K562 (cell line): ENCODE measurements around the gene PRKAR1B. TPM values are rescaled to one million over a fixed set of nuclear protein-coding genes. Genes with fewer than 3 reads are reported as not detected.

Source experiments
- ATAC-seq: fragments of 200-7000 bp; cut with Tn5 transposase; 3 replicates; pipeline ENCODE4 v1.9.1; 2020; ENCODE audit warnings: moderate library complexity
- BruUV-seq: library from RNA; stranded (reverse); fragments of 400-500 nt; replicated peaks from 2 replicates; lab custom pipeline; 2021; lab: Mats Ljungman, UMichigan
- CTCF ChIA-PET: fragments of 300-600 bp; formaldehyde crosslinking; extraction: SDS; loops from one replicate; lab custom pipeline; 2021; ENCODE audit warnings: low intra/inter-chr PET ratio; lab: Yijun Ruan, JAX
- POLR2A ChIA-PET: fragments of 300-600, 350-650 bp; sonication (Branson Sonifier 250); formaldehyde crosslinking; extraction: SDS; loops from one replicate; lab custom pipeline; 2021; ENCODE audit warnings: antibody characterized with exemption, inconsistent platforms; lab: Yijun Ruan, JAX
- DNase-seq, 4 experiments: peaks; one replicate each; pipeline versions ENCODE4 v3.0.0 to v3.0.0-alpha.2; 2011 to 2018; ENCODE audit warnings: low spot score in 3 of 4, mixed read lengths in 3 of 4; ENCODE audit errors: extremely low read depth in 1 of 4
- FAIRE-seq: peaks from 2 replicates; lab custom pipeline; 2011; peaks lifted over from hg19 to GRCh38; lab: Jason Lieb, UNC
- H2AFZ ChIP-seq: 2 replicates; pipeline ENCODE4 v1.6.0; 2011; ENCODE audit warnings: low read depth, low read length, control low read depth, inconsistent platforms
- H3K27ac ChIP-seq: fragments of 200-600 bp; 3 replicates; pipeline ENCODE4 v1.8.0; 2011; ENCODE audit warnings: low read depth, mild to moderate bottlenecking, control low read depth, inconsistent platforms, low read length, moderate library complexity, mixed read lengths; ENCODE audit errors: extremely low read depth
- H3K27me3 ChIP-seq, 2 experiments: fragments of 300-600 bp in 1 of 2; 2 replicates in 1 of 2; 3 replicates in 1 of 2; pipeline versions ENCODE4 v1.6.0 to v1.8.0; 2011; ENCODE audit warnings: inconsistent platforms in 2 of 2, low read length in 2 of 2, mild to moderate bottlenecking in 1 of 2, mixed read lengths in 1 of 2, moderate library complexity in 1 of 2; ENCODE audit not compliant: control insufficient read depth in 2 of 2, insufficient read depth in 2 of 2
- H3K36me3 ChIP-seq: fragments of 300-600 bp; 3 replicates; pipeline ENCODE4 v1.8.0; 2011; ENCODE audit warnings: mild to moderate bottlenecking, low read length, inconsistent platforms; ENCODE audit not compliant: control insufficient read depth, insufficient read depth
- H3K4me1 ChIP-seq, 2 experiments: fragments of 200-600 bp in 1 of 2; replicated peaks in 1 of 2; 2 replicates in 1 of 2; 3 replicates in 1 of 2; pipeline versions ENCODE4 v1.5.1 to v1.8.0; 2011; ENCODE audit warnings: inconsistent platforms in 2 of 2, low read length in 2 of 2, mild to moderate bottlenecking in 1 of 2, mixed read lengths in 1 of 2, moderate library complexity in 1 of 2; ENCODE audit not compliant: control insufficient read depth in 2 of 2, insufficient read depth in 2 of 2
- H3K4me2 ChIP-seq: 2 replicates; pipeline ENCODE4 v1.6.1; 2011; ENCODE audit warnings: low read length, control low read depth, inconsistent platforms, mixed read lengths; ENCODE audit not compliant: insufficient read depth
- H3K4me3 ChIP-seq: fragments of 200-600 bp; sonication (generic), shearing (Covaris generic); 2 replicates; pipeline ENCODE4 v1.5.1; 2016; ENCODE audit warnings: control low read depth, inconsistent platforms
- H3K79me2 ChIP-seq: fragments of 200-600 bp; 3 replicates; pipeline ENCODE4 v1.8.0; 2011; ENCODE audit warnings: low read length, inconsistent platforms; ENCODE audit not compliant: control insufficient read depth, insufficient read depth
- H3K9ac ChIP-seq, 2 experiments: 2 replicates each; pipeline versions ENCODE4 v1.6.0 to v1.6.1; 2011; ENCODE audit warnings: low read depth in 2 of 2, low read length in 2 of 2, control low read depth in 1 of 2, inconsistent platforms in 1 of 2, mild to moderate bottlenecking in 1 of 2, mixed read lengths in 1 of 2; ENCODE audit not compliant: insufficient read depth in 1 of 2
- H3K9me1 ChIP-seq: one replicate; pipeline ENCODE4 v1.6.0; 2011; ENCODE audit warnings: inconsistent platforms, mild to moderate bottlenecking, low read length, moderate library complexity; ENCODE audit not compliant: control insufficient read depth, insufficient read depth
- H3K9me3 ChIP-seq: replicated peaks from 2 replicates; pipeline ENCODE4 v1.5.1; 2011; ENCODE audit warnings: low read depth, low read length, inconsistent platforms; ENCODE audit not compliant: control insufficient read depth, insufficient read depth
- H4K20me1 ChIP-seq: replicated peaks from 2 replicates; pipeline ENCODE4 v1.6.1; 2011; ENCODE audit warnings: low read length, inconsistent platforms, mixed read lengths; ENCODE audit not compliant: control insufficient read depth, insufficient read depth
- ADNP ChIP-seq: fragments of 200-800 bp; sonication (Bioruptor generic); IDR thresholded peaks from 2 replicates; pipeline ENCODE4 v1.6.1; 2016; ENCODE audit warnings: missing genetic modification characterization, missing compliant biosample characterization
- CEBPG ChIP-seq, 3 experiments: fragments of 200-800 bp in 1 of 3; sonication (Bioruptor generic) in 1 of 3; sonication (generic) in 1 of 3; formaldehyde crosslinking in 1 of 3; IDR thresholded peaks in 2 of 3; conservative IDR thresholded peaks in 1 of 3; 2 replicates each; pipeline versions ENCODE4 v1.6.1 to v1.8.0; 2016 to 2022; ENCODE audit warnings: missing compliant biosample characterization in 2 of 3, missing genetic modification characterization in 2 of 3, mild to moderate bottlenecking in 1 of 3, missing genetic modification reagents in 1 of 3
- CXXC5 ChIP-seq: fragments of 250-450 bp; sonication (Bioruptor Pico); IDR thresholded peaks from 2 replicates; pipeline ENCODE4 v1.8.0; 2022; ENCODE audit warnings: inconsistent platforms, mild to moderate bottlenecking, moderate library complexity
- NFIC ChIP-seq: fragments of 450-650 bp; IDR thresholded peaks from 2 replicates; pipeline ENCODE4 v1.6.1; 2017; ENCODE audit warnings: mild to moderate bottlenecking, inconsistent platforms
- PKNOX1 ChIP-seq: fragments of 450-650 bp; IDR thresholded peaks from 2 replicates; pipeline ENCODE4 v1.6.1; 2016
- TCF7L2 ChIP-seq: fragments of 150-350 bp; IDR thresholded peaks from 2 replicates; pipeline ENCODE4 v1.6.1; 2016; ENCODE audit warnings: low read depth, mild to moderate bottlenecking, low read length, moderate library complexity
- WGBS: fragments of 100-300 bp; shearing (Covaris generic); methylation state at CpG from one replicate; pipeline ENCODE4 v1.1.6; 2016; ENCODE audit warnings: low coverage, mixed read lengths; ENCODE audit not compliant: insufficient coverage; ENCODE audit errors: missing lambda C conversion rate; 5-methylcytosine and 5-hydroxymethylcytosine counted together
- in situ Hi-C: fragments of 300-500 bp; cut with MboI; formaldehyde crosslinking; loops from 4 replicates; pipeline ENCODE4 v1.15.0; 2018; ENCODE audit warnings: inconsistent platforms, mixed read lengths
- intact Hi-C: fragments of 100-400 bp; cut with micrococcal nuclease; formaldehyde crosslinking; loops from 2 replicates; pipeline ENCODE4 v1.14.2; 2022
- polyA plus RNA-seq, 8 experiments: library from polyadenylated mRNA; depleted of rRNA in 4 of 8; stranded (reverse) in 5 of 8; unstranded in 3 of 8; fragments of >200 nt; fragmentation: Nextera tagmentation in 2 of 8; fragmentation: Illumina TruSeq in 1 of 8; extraction: Ambion mirVana in 2 of 8; extraction: Trizol in 1 of 8; gene quantifications; 2 replicates each; pipeline versions ENCODE4 v1.2.1 to v1.2.3, GENCODE V29; 2011 to 2014; ENCODE audit warnings: inconsistent platforms in 1 of 8, missing spikeins in 1 of 8
- total RNA-seq, 7 experiments: library from RNA; depleted of rRNA in 6 of 7; stranded (reverse); fragments of >200 nt in 6 of 7; fragmentation: Illumina TruSeq in 2 of 7; extraction: Trizol in 2 of 7; gene quantifications; 2 replicates each; pipeline versions ENCODE4 v1.2.1 to v1.2.3, GENCODE V29; 2011 to 2021; ENCODE audit warnings: low replicate concordance in 1 of 7
- TF ChIP-seq, protein P1 (sequence below), 3 experiments: IDR thresholded peaks in 2 of 3; conservative IDR thresholded peaks in 1 of 3; 2 replicates each; pipeline ENCODE4 v1.5.1; 2011 to 2012; ENCODE audit warnings: low read length in 3 of 3, mild to moderate bottlenecking in 3 of 3, control low read depth in 2 of 3, improper control_type of control experiment in 1 of 3, inconsistent platforms in 1 of 3, low read depth in 1 of 3, mixed read lengths in 1 of 3, moderate library complexity in 1 of 3; ENCODE audit not compliant: insufficient read depth in 2 of 3
- TF ChIP-seq, protein P2 (sequence below): sonication (generic); formaldehyde crosslinking; IDR thresholded peaks from 2 replicates; pipeline ENCODE4 v1.8.1; 2023; ENCODE audit warnings: mild to moderate bottlenecking, missing genetic modification reagents
- TF ChIP-seq, protein P3 (sequence below): fragments of 450-650 bp; IDR thresholded peaks from 2 replicates; pipeline ENCODE4 v1.6.1; 2014; ENCODE audit warnings: low read depth, mild to moderate bottlenecking, moderate library complexity, borderline replicate concordance
- TF ChIP-seq, protein P4 (sequence below): fragments of 450-650 bp; IDR thresholded peaks from 2 replicates; pipeline ENCODE4 v1.6.1; 2017; ENCODE audit warnings: mild to moderate bottlenecking, moderate library complexity

The PRKAR1B gene
- total and polyA plus RNA-seq, 9 of the 15 experiments (the other 6 are each of a cell fraction or from before 2014, with no cell fraction given): 0.99 to 30.5 (median 12.7) TPM

DNA sequence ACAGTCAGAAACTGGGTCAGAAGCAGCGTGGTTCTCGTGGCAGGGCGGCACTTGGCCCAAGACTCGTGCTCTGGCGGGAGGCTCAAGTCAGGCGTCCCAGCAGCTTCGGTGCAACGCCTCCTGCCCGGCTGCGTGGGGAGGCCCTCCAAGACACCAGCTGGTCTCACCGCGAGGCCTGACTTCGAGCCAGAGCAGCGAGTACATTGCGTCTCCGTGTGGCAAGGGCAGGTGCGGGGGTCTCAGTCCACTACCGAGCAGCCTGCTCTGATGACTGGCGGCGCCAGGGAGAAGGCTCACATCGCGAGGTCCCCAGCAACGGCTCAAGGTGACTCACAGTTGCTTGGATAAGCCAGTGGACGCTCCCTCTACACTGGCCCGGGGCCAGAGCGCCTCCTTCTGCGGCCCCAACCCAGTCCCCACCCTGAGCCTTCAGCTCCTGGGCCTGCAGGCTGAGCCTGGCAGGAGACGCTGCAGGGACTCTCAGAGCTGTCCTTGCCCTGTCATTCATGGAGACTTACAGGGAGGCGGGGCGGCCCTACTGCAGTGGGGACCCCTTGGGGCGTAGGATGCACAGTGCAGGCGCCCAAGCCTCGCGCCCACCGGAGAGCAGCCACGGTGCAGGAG, 41.9 kb upstream of the PRKAR1B start:
- Histone ChIP-seq H3K36me3 (peaks cover 79% of the 10 kb centered on the region; the same call in 2 of the 3 replicates), H3K4me1 (peaks cover 0 to 16% of the 10 kb centered on the region in 2 experiments; a peak in 2 of 5 replicates), H4K20me1 (no peaks in the 10 kb centered on the region), H3K79me2 (no peaks in the 10 kb centered on the region), H3K27me3 (no peaks in the 10 kb centered on the region), H2AFZ (no peak overlapping the region), H3K9ac (no peak overlapping the region; a peak in 1 of 4 replicates), H3K27ac (no peak overlapping the region), H3K4me3 (no peak overlapping the region), H3K4me2 (no peak overlapping the region), H3K9me3 (no peaks in the 10 kb centered on the region), H3K9me1 (no peaks in the 10 kb centered on the region)
- in situ Hi-C loops (no loop called here), intact Hi-C loops (no loop called here)
- no TSS peak for BruUV-seq
- 85% methylated on average over 30 of the region's 36 CpGs for WGBS
- FAIRE-seq (no peak), DNase-seq (peak; percentile 12 to 44 (median 32)), ATAC-seq (peak; percentile 66)
- ChIA-PET CTCF (no interaction called here), POLR2A (no interaction called here)
- TF ChIP-seq ADNP (tag) (no peak), CXXC5 (CRISPR knock-in tag) (no peak), PKNOX1 (peak; percentile 24; the same call in 1 of the 2 replicates), NFIC (peak; percentile 11; the same call in 1 of the 2 replicates), CEBPG (CRISPR knock-in tag; IDR thresholded peaks at IDR 0.05) (no peak), CEBPG (tag; conservative IDR thresholded peaks at IDR 0.05 in 1 of 2, IDR thresholded peaks at IDR 0.05 in 1 of 2) (no peak), TCF7L2 (no peak)
- TF ChIP-seq, protein P1, sequence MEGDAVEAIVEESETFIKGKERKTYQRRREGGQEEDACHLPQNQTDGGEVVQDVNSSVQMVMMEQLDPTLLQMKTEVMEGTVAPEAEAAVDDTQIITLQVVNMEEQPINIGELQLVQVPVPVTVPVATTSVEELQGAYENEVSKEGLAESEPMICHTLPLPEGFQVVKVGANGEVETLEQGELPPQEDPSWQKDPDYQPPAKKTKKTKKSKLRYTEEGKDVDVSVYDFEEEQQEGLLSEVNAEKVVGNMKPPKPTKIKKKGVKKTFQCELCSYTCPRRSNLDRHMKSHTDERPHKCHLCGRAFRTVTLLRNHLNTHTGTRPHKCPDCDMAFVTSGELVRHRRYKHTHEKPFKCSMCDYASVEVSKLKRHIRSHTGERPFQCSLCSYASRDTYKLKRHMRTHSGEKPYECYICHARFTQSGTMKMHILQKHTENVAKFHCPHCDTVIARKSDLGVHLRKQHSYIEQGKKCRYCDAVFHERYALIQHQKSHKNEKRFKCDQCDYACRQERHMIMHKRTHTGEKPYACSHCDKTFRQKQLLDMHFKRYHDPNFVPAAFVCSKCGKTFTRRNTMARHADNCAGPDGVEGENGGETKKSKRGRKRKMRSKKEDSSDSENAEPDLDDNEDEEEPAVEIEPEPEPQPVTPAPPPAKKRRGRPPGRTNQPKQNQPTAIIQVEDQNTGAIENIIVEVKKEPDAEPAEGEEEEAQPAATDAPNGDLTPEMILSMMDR (IDR thresholded peaks at IDR 0.05 in 2 of 3, conservative IDR thresholded peaks at IDR 0.05 in 1 of 3; ENCODE audit: insufficient read depth in 2 of 3, low read depth in 1 of 3, low read length in 3 of 3): peak in 1 of 3 experiments; percentile 38; a peak in 1 of 6 replicates
- TF ChIP-seq, protein P2, sequence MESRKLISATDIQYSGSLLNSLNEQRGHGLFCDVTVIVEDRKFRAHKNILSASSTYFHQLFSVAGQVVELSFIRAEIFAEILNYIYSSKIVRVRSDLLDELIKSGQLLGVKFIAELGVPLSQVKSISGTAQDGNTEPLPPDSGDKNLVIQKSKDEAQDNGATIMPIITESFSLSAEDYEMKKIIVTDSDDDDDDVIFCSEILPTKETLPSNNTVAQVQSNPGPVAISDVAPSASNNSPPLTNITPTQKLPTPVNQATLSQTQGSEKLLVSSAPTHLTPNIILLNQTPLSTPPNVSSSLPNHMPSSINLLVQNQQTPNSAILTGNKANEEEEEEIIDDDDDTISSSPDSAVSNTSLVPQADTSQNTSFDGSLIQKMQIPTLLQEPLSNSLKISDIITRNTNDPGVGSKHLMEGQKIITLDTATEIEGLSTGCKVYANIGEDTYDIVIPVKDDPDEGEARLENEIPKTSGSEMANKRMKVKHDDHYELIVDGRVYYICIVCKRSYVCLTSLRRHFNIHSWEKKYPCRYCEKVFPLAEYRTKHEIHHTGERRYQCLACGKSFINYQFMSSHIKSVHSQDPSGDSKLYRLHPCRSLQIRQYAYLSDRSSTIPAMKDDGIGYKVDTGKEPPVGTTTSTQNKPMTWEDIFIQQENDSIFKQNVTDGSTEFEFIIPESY: peak; percentile 98
- TF ChIP-seq, protein P3, sequence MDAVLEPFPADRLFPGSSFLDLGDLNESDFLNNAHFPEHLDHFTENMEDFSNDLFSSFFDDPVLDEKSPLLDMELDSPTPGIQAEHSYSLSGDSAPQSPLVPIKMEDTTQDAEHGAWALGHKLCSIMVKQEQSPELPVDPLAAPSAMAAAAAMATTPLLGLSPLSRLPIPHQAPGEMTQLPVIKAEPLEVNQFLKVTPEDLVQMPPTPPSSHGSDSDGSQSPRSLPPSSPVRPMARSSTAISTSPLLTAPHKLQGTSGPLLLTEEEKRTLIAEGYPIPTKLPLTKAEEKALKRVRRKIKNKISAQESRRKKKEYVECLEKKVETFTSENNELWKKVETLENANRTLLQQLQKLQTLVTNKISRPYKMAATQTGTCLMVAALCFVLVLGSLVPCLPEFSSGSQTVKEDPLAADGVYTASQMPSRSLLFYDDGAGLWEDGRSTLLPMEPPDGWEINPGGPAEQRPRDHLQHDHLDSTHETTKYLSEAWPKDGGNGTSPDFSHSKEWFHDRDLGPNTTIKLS: no peak
- TF ChIP-seq, protein P4, sequence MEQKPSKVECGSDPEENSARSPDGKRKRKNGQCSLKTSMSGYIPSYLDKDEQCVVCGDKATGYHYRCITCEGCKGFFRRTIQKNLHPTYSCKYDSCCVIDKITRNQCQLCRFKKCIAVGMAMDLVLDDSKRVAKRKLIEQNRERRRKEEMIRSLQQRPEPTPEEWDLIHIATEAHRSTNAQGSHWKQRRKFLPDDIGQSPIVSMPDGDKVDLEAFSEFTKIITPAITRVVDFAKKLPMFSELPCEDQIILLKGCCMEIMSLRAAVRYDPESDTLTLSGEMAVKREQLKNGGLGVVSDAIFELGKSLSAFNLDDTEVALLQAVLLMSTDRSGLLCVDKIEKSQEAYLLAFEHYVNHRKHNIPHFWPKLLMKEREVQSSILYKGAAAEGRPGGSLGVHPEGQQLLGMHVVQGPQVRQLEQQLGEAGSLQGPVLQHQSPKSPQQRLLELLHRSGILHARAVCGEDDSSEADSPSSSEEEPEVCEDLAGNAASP: no peak
